ENCODE data around the gene SPEF1.
A peak's percentile ranks its signal among the peaks of the same experiment; 100 is the strongest.

SPEF1 gene

GRCh38 chr20:3821996-3822395 is 40.7 kb upstream of the SPEF1 start:
- TF ChIP-seq CTCF (IDR thresholded peaks at IDR 0.05; ENCODE audit: control extremely low read depth, extremely low read depth, low read depth, missing control alignments) = no peak
- no peak for DNase-seq (ENCODE audit: extremely low spot score)
- ChIA-PET POLR2A (interaction anchor here (0.7 kb wide), 1 partner anchor 24 kb away, joined by 3 read pairs; no protein-coding TSS in a partner anchor), CTCF (interaction anchor here (0.9 to 7.1 kb wide), 4 partner anchors 11 to 249 kb away, joined by 3 to 63 read pairs (median 12); partner anchors contain the start of gene CENPB)

- TF ChIP-seq CTCF (IDR thresholded peaks at IDR 0.05; ENCODE audit: control extremely low read depth, extremely low read depth, low read depth, missing control alignments) = no peak
- DNase-seq (ENCODE audit: extremely low spot score) = no peak
- ChIA-PET POLR2A (interaction anchor here (0.7 to 1.0 kb wide), 3 partner anchors 24 to 1169 kb away, joined by 3 to 5 read pairs (median 3); partner anchors contain the start of gene NOP56), CTCF (interaction anchor here (0.7 to 7.1 kb wide), 26 partner anchors 9 to 264 kb away, joined by 3 to 63 read pairs (median 4); partner anchors contain the start of genes CDC25B and CENPB)
These were observed 39.9 kb upstream of the SPEF1 start for GRCh38 chr20:3820901-3821727.

GRCh38 chr20:3820048-3820900 is 39.0 kb upstream of the SPEF1 start, which contains the start of gene AP5S1:
Gene AP5S1 (plus strand): TSS chr20:3820547. CDS start chr20:3822118, 1,571 bp downstream.
- CTCF ChIA-PET = interaction anchor here (0.7 to 7.1 kb wide), 33 partner anchors 9 to 264 kb away, joined by 3 to 63 read pairs (median 4); partner anchors contain the start of genes CDC25B and CENPB
- peak; percentile 96 for TF ChIP-seq CTCF (IDR thresholded peaks at IDR 0.05; ENCODE audit: control extremely low read depth, extremely low read depth, low read depth, missing control alignments)
- POLR2A ChIA-PET = interaction anchor here (1.0 kb wide), 1 partner anchor 1168 kb away, joined by 3 read pairs; the partner anchor contains the start of gene NOP56
- peak; percentile 92 for DNase-seq (ENCODE audit: extremely low spot score)

GRCh38 chr20:3819411-3820047 is 38.3 kb upstream of the SPEF1 start:
- POLR2A ChIA-PET = interaction anchor here (0.6 to 0.7 kb wide), 2 partner anchors 19 to 33 kb away, joined by 7 read pairs; partner anchors contain the start of gene CENPB
- TF ChIP-seq CTCF (IDR thresholded peaks at IDR 0.05; ENCODE audit: control extremely low read depth, extremely low read depth, low read depth, missing control alignments) = no peak
- DNase-seq (ENCODE audit: extremely low spot score) = no peak
- CTCF ChIA-PET = interaction anchor here (0.8 to 7.1 kb wide), 26 partner anchors 8 to 266 kb away, joined by 3 to 63 read pairs (median 6); partner anchors contain the start of genes CDC25B, CENPB and SPEF1

- ChIA-PET CTCF (interaction anchor here (0.8 to 7.1 kb wide), 25 partner anchors 9 to 274 kb away, joined by 3 to 63 read pairs (median 4); partner anchors contain the start of genes CDC25B, CENPB and SPEF1), POLR2A (interaction anchor here (0.6 to 1.2 kb wide), 4 partner anchors 14 to 32 kb away, joined by 3 to 7 read pairs (median 6); partner anchors contain the start of gene CENPB)
- peak; percentile 64 for TF ChIP-seq CTCF (IDR thresholded peaks at IDR 0.05; ENCODE audit: control extremely low read depth, extremely low read depth, low read depth, missing control alignments)
- peak; percentile 65 for DNase-seq (ENCODE audit: extremely low spot score)
These were observed 37.2 kb upstream of the SPEF1 start for GRCh38 chr20:3818155-3819151.
